ENCODE data around the gene ECI1.

ECI1 gene

DNA sequence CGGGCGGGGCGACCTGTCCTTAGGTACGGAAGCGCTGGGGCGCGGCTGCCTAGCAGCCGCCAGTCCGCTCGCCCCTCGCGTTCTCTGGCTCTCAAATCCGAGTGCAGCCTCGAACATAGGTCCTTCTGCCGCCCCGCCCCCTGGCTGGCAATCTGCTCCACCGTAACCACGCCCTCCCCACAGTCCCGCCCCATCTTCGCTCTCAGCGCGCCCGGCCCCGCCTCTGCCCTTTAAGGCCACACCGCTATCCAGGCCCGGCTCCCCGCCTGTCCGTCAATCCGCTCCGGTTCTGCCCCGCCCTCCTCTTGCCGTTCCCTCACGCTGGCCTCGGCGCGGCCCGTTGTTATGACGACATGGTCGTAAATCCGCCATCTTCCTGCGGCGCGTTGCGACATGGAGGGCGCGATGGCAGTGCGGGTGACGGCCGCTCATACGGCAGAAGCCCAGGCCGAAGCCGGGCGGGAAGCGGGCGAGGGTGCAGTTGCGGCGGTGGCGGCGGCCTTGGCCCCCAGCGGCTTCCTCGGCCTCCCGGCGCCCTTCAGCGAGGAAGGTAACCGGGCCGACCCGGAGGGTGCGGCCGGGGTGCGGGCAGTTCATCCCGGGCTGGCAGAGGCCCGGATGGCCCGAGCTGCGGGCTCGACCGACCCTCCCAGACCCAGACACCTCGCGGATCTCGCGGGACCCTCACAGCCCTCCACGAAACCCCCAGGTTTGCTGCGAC is 28.0 kb downstream of the ECI1 start, which contains the start of gene E4F1:
Gene E4F1 (plus strand): TSS at position 371 of the 721 bp plus-strand sequence. CDS start 23 bp downstream, at position 394.
- peak within 1 kb of the TSS; percentile 81 for H2AFZ ChIP-seq (ENCODE audit: low read length, unreplicated experiment)
- peak within 1 kb of the TSS; percentile 86 for H3K4me3 ChIP-seq (ENCODE audit: low read depth, low read length)
- no peaks in the 10 kb centered on the region for H3K36me3 ChIP-seq (ENCODE audit: insufficient read depth, low read length)
- H3K4me1 ChIP-seq (ENCODE audit: control insufficient read depth, insufficient read depth, low read length, unreplicated experiment): peaks cover 11% of the 10 kb centered on the region
- H3K27ac ChIP-seq (ENCODE audit: low read depth, low read length): peak within 1 kb of the TSS; percentile 58
- no peaks in the 10 kb centered on the region for H3K27me3 ChIP-seq (ENCODE audit: insufficient read depth, low read length)
- peaks cover 41% of the 10 kb centered on the region for H3K79me2 ChIP-seq (ENCODE audit: control insufficient read depth, insufficient read depth, low read length, unreplicated experiment)

DNA sequence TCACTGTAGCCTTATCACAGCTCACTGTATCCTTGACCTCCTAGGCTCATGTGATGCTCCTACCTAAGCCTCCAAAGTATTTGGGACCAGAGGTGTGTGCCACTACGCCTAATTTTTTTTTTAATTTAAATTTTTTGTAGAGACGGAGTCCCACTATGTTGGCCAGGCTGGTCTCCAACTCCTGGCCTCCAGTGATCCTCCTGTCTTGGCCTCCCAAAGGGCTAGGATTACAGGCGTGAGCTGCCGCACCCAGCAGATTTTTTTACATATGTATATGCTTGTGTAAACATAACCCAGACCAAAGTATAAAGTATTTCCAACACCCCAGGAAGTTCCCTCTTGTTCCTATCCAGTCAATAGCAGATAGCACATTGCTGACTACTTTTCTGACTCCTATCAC is 35.1 kb downstream of the ECI1 start:
- H3K79me2 ChIP-seq (ENCODE audit: control insufficient read depth, insufficient read depth, low read length, unreplicated experiment): peaks cover 25% of the 10 kb centered on the region
- peaks cover 5% of the 10 kb centered on the region; the same call in 1 of the 2 replicates for H3K36me3 ChIP-seq (ENCODE audit: insufficient read depth, low read length)
- H3K27ac ChIP-seq (ENCODE audit: low read depth, low read length): no peak overlapping the region
- no peaks in the 10 kb centered on the region for H3K27me3 ChIP-seq (ENCODE audit: insufficient read depth, low read length)
- H3K4me1 ChIP-seq (ENCODE audit: control insufficient read depth, insufficient read depth, low read length, unreplicated experiment): peaks cover 15% of the 10 kb centered on the region
- no peak overlapping the region for H2AFZ ChIP-seq (ENCODE audit: low read length, unreplicated experiment)
- H3K4me3 ChIP-seq (ENCODE audit: low read depth, low read length): no peak overlapping the region; the same call in 1 of the 2 replicates

DNA sequence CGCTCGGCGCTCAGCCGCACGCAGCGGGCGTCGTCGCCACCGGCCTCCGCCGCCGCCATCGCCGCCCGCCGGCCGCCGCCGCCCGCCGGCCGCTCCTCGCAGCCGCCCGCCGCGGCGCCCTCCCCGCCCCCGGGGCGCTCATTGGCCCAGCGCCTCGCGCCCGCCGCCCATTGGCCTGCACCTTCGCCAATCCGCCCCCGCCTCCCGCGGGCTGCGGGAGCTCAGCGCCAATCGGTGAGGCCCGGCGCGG is 36.7 kb downstream of the ECI1 start, which contains the start of gene PGP:
Gene PGP (minus strand): TSS at position 122 of the 250 bp plus-strand sequence. CDS start 63 bp downstream, at position 59.
- Histone ChIP-seq H3K27ac (ENCODE audit: low read depth, low read length) (peak within 1 kb of the TSS; percentile 92), H2AFZ (ENCODE audit: low read length, unreplicated experiment) (peak within 1 kb of the TSS; percentile 77), H3K27me3 (ENCODE audit: insufficient read depth, low read length) (no peaks in the 10 kb centered on the region), H3K4me1 (ENCODE audit: control insufficient read depth, insufficient read depth, low read length, unreplicated experiment) (peaks cover 15% of the 10 kb centered on the region), H3K36me3 (ENCODE audit: insufficient read depth, low read length) (peaks cover 5% of the 10 kb centered on the region; the same call in 1 of the 2 replicates), H3K4me3 (ENCODE audit: low read depth, low read length) (peak within 1 kb of the TSS; percentile 99), H3K79me2 (ENCODE audit: control insufficient read depth, insufficient read depth, low read length, unreplicated experiment) (peaks cover 25% of the 10 kb centered on the region)

DNA sequence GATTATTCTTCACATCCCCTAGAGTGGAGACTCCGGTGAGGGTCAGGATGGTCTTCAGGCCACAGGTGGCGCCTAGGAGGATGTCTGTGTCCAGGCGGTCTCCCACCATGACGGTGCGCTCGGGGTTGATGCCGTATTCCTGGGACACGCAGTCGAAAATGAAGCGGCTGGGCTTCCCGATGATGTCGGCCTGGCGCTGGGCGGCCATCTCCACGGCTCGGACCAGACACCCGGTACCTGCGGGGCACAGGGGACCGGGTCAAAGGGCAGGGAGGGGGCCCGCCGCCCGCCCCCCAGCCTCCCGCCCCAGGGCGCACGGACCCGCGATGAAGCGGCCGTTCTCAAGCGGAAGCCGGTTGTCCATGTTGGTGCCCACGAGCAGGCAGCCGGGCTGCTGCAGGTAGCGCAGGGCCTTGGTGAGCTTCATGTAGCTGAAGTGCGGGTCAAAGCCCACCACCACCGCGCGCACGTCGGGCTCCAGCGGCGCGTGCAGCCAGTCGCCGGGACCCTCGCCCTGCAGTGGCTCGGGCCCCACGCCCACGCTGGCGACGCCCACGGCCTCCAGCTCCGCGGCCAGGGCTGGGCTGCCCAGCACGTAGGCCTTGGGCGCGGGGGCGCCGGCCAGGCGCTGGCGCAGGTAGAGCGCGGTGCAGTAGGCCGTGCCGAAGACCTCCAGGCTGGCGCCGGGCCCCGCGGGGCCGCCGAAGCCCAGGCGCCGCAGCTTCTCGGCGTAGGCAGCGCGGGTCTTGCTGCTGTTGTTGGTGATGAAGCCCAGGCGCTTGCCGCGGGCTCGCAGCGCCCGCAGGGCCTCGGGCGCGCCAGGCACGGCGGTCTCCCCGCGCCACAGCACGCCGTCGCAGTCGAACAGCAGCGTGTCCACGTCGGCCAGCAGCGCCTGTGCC is 37.3 kb downstream of the ECI1 start:
- Histone ChIP-seq H3K27ac (ENCODE audit: low read depth, low read length) (peak overlapping the region; percentile 38; the same call in 1 of the 2 replicates), H3K79me2 (ENCODE audit: control insufficient read depth, insufficient read depth, low read length, unreplicated experiment) (peaks cover 25% of the 10 kb centered on the region), H3K4me1 (ENCODE audit: control insufficient read depth, insufficient read depth, low read length, unreplicated experiment) (peaks cover 15% of the 10 kb centered on the region), H3K4me3 (ENCODE audit: low read depth, low read length) (peak overlapping the region; percentile 99), H3K27me3 (ENCODE audit: insufficient read depth, low read length) (no peaks in the 10 kb centered on the region), H3K36me3 (ENCODE audit: insufficient read depth, low read length) (peaks cover 5% of the 10 kb centered on the region; the same call in 1 of the 2 replicates), H2AFZ (ENCODE audit: low read length, unreplicated experiment) (peak overlapping the region; percentile 28)

GRCh38 chr16:2212362-2213324 is 38.7 kb downstream of the ECI1 start:
- H3K4me1 ChIP-seq (ENCODE audit: control insufficient read depth, insufficient read depth, low read length, unreplicated experiment): peaks cover 15% of the 10 kb centered on the region
- H3K36me3 ChIP-seq (ENCODE audit: insufficient read depth, low read length): peaks cover 11% of the 10 kb centered on the region; the same call in 1 of the 2 replicates
- H3K79me2 ChIP-seq (ENCODE audit: control insufficient read depth, insufficient read depth, low read length, unreplicated experiment): peaks cover 25% of the 10 kb centered on the region
- H3K27me3 ChIP-seq (ENCODE audit: insufficient read depth, low read length): no peaks in the 10 kb centered on the region
- peak overlapping the region; percentile 99 for H3K4me3 ChIP-seq (ENCODE audit: low read depth, low read length)
- no peak overlapping the region for H3K27ac ChIP-seq (ENCODE audit: low read depth, low read length)
- no peak overlapping the region for H2AFZ ChIP-seq (ENCODE audit: low read length, unreplicated experiment)

GRCh38 chr16:2211923-2212347 is 39.5 kb downstream of the ECI1 start:
- peaks cover 11% of the 10 kb centered on the region; the same call in 1 of the 2 replicates for H3K36me3 ChIP-seq (ENCODE audit: insufficient read depth, low read length)
- H2AFZ ChIP-seq (ENCODE audit: low read length, unreplicated experiment): no peak overlapping the region
- peaks cover 15% of the 10 kb centered on the region for H3K4me1 ChIP-seq (ENCODE audit: control insufficient read depth, insufficient read depth, low read length, unreplicated experiment)
- H3K4me3 ChIP-seq (ENCODE audit: low read depth, low read length): peak overlapping the region; percentile 99
- peaks cover 25% of the 10 kb centered on the region for H3K79me2 ChIP-seq (ENCODE audit: control insufficient read depth, insufficient read depth, low read length, unreplicated experiment)
- H3K27ac ChIP-seq (ENCODE audit: low read depth, low read length): no peak overlapping the region
- H3K27me3 ChIP-seq (ENCODE audit: insufficient read depth, low read length): no peaks in the 10 kb centered on the region

DNA sequence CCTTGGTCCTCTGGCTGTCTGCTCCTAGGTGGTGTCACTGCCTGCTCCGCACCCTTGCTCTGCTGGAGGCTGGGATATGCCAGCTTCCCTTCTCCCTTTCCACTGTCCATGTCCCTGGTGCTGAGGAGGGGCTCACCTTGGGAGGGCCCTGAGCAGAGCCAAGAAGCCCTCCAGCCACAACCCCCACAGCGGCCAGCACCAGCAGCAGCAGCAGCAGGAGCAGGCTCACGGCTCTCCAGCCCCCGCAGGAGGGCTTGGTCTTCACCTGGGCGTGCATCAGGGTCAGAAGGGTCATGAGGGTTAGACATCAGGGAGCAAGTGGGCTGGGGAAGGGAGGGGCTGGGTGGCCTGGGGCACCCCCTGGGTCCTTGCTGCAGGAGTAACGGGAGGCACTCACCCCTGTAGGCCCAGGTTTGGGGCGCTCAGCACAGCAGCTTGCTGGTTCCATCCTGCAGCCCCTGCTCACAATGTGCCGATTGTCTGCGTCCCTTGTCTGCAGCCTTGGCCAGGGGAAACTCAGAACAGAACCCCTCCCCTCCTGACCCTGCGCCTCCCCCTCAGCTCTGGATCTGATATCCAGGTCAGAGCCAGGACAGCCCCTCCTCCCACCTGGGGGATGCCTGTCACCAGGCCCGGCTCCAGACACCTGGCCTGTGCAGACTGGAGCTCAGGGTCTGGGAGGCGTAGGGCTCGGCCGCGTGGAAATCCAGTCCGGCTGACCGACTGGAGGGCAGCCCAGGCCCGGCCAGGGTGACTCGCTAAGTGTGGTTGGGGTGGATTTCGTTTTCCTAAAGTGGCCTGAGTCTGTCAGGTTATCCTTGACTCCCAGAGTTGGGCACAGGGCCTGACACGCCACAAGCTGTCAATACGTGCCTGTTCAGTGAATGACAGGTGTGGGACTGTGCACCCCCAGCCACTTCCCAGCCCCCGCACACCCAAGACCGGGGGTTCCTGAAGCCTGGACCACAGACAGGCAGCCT is 40.7 kb downstream of the ECI1 start, which contains the start of gene BRICD5:
Gene BRICD5 (minus strand): TSS at position 478 of the 980 bp plus-strand sequence. CDS start 30 bp downstream, at position 448.
- Histone ChIP-seq H3K79me2 (ENCODE audit: control insufficient read depth, insufficient read depth, low read length, unreplicated experiment) (peaks cover 32% of the 10 kb centered on the region), H3K27ac (ENCODE audit: low read depth, low read length) (no peak within 1 kb of the TSS)

GRCh38 chr16:2210009-2210332 is 41.4 kb downstream of the ECI1 start:
- Histone ChIP-seq H3K27me3 (ENCODE audit: insufficient read depth, low read length) (no peaks in the 10 kb centered on the region), H2AFZ (ENCODE audit: low read length, unreplicated experiment) (no peak overlapping the region), H3K36me3 (ENCODE audit: insufficient read depth, low read length) (peaks cover 11% of the 10 kb centered on the region; the same call in 1 of the 2 replicates), H3K79me2 (ENCODE audit: control insufficient read depth, insufficient read depth, low read length, unreplicated experiment) (peaks cover 33% of the 10 kb centered on the region), H3K4me1 (ENCODE audit: control insufficient read depth, insufficient read depth, low read length, unreplicated experiment) (peaks cover 24% of the 10 kb centered on the region), H3K27ac (ENCODE audit: low read depth, low read length) (no peak overlapping the region), H3K4me3 (ENCODE audit: low read depth, low read length) (no peak overlapping the region)

More for the DNA sequence above, 40.7 kb downstream of the ECI1 start, which contains the start of gene BRICD5:
- Histone ChIP-seq H3K27me3 (ENCODE audit: insufficient read depth, low read length) (no peaks in the 10 kb centered on the region), H3K4me3 (ENCODE audit: low read depth, low read length) (no peak within 1 kb of the TSS; the same call in 1 of the 2 replicates), H2AFZ (ENCODE audit: low read length, unreplicated experiment) (no peak within 1 kb of the TSS), H3K36me3 (ENCODE audit: insufficient read depth, low read length) (peaks cover 11% of the 10 kb centered on the region; the same call in 1 of the 2 replicates), H3K4me1 (ENCODE audit: control insufficient read depth, insufficient read depth, low read length, unreplicated experiment) (peaks cover 24% of the 10 kb centered on the region)

Measured in ACC112 (cell line).